HS-27A (cell line): ENCODE results near the gene ARL5A.
"Not testable (repeated sequence)": the region's sequence is repeated elsewhere in the genome, so short reads cannot be mapped to it uniquely, and the experiment has no call there.

ENCODE experiments used
- DNase-seq: peaks from one replicate; pipeline ENCODE4 v3.0.0-alpha.2; 2012; ENCODE audit warnings: low read depth, missing footprints

Gene ARL5A

DNA sequence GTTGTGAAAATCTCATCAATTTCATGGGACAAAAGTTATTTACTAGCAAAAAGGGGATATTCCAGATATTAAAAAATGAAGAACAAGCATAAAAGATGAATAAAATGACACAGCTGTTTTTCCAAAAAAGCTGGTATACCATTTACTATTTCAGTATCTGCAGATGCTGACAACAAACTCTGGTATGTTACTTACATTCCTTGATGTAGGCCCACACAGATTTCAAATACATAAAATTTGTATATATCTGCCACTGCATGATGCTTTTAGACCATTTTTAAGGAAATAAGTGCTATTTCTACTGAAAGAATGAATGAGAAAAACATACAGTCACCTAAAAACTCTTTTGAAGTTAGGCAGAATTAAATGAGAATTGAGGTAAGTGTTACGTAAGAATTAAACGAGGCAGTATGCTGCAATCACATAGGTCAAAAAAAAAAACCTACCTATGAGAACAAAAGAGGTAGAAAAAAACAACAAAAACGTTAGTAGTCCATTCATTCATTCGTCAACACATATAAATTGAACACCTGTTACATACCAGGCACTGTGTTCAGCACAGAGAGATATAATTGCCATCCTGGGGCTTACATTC, 32.5 kb downstream of the ARL5A start:
- no peak for DNase-seq

DNA sequence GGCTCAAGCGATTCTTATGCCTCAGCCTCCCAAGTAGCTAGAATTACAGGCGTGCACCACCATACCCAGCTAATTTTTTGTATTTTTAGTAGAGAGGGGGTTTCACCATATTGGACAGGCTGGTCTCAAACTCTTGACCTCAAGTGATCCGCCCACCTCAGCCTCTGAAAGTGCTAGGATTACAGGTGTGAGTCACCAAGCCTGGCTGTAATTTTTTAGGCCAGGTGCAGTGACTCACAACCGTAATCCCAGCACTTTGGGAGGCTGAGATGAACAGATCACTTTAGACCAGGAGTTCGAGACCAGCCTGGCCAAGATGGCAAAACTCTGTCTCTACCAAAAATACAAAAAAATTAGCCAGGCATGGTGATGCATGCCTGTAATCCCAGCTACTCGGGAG, 33.8 kb downstream of the ARL5A start:
- not testable (repeated sequence) for DNase-seq

GRCh38 chr2:151793123-151793522, 35.1 kb downstream of the ARL5A start:
- no peak for DNase-seq

DNA sequence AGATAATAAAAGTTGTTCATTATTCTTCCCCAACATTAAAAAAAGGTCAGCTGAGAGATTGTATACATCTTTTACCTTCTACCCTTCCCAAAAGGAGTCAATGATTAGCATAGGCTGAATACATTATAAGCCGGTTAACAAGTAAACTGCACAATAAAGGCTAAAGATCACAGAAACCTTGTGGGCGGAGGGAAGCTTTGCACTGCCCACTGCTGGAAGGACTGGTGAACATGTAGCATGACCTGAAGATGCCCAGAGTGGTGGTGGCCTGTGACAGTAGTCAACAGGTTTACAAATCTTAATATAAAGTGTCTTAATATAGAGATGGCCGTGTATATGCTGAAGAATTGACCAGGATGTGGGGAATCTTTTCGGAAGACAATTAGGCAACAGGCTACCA, 35.6 kb downstream of the ARL5A start:
- no peak for DNase-seq

- DNase-seq, result no peak
Observed at GRCh38 chr2:151791545-151791944, 36.7 kb downstream of the ARL5A start.

- DNase-seq, result no peak
Observed at GRCh38 chr2:151790689-151791088, 37.5 kb downstream of the ARL5A start.

GRCh38 chr2:151789055-151789834, 39.0 kb downstream of the ARL5A start:
- DNase-seq, result no peak

DNA sequence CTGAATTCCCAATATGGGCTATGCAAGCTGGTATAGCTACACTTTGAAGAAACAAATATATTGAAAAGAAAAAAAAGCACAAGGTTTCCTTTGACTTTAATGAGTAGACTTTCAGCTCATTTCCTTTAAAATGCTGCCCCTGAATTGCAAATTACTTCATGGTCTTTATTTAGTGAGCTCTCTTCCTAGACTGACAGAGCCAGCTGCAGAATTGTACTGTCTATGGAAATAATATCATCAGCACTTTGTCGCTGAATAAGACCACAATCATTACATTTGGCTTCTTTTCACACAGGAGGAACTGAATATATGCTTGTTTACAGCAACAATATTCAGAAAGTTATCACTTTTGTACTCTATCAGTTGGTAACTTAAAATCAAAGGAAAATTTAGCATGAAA, 41.7 kb downstream of the ARL5A start:
- no peak for DNase-seq

DNA sequence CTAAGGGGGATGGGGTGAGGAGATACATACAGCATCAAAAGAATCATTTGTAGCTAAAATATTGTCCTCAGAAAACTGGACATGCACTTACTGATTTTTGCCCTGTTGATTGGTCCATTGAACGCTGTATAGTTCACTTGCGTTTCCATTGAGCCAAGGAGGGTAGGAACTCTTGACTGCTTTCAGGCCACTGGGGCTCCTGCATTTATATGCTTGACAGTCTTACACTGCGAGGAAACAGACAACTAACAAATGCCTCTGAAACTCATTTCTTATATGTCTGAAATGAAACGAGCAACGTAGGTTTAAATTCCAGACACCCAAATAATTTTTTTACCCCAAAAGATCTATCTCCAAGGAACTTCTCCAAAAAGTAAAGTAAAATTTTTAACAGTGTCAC, 42.1 kb downstream of the ARL5A start:
- no peak for DNase-seq

DNA sequence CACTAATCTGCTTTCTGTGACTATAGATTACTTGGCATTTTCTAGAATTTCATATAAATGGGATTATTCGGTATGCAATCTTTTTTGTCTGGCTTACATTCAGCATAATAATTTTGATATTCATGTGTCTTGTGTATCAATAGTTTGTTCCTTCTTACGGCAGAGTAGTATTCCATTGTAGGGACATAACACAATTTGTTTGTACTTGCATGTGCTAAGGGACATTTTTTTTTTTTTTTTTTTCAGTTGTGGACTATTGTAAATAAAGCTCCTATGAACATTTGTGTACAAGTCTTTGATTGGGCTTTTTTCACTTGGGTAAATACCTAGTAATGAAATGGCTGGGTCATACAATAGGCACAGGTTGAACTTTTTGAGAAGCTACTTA, 45.1 kb downstream of the ARL5A start:
- no peak for DNase-seq

DNA sequence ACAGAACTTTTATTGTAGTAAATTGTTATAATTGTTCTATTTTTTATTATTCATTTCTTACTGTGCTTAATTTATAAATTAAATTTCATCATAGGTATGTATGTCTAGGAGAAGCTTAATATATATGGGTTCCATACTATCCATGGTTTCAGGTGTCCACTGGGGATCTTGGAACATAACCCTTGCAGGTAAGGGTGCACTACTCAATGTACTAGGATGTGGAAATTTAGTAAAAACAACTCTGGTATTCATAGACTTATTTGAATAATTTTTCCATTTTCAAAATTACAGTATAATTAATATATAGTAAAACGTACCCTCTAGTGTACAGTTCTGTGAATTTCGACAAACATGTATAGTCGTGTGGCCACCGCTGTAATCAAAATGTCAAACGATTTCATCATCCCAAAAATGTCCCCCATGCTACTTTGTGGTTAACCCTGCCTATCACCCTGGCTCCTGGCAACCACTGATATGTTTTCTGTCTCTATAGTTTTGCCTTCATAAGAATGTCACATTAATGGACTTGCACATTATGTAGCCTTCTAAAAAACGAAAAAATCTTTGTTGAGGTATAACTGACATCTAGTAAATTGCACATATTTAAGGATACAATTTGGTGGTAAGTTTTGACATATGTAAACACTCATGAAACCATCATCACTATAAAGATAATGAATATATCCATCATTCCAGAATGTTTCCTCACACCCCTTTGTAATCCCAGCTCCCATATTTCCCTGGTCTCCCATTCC, 45.7 kb downstream of the ARL5A start:
- no peak for DNase-seq

DNA sequence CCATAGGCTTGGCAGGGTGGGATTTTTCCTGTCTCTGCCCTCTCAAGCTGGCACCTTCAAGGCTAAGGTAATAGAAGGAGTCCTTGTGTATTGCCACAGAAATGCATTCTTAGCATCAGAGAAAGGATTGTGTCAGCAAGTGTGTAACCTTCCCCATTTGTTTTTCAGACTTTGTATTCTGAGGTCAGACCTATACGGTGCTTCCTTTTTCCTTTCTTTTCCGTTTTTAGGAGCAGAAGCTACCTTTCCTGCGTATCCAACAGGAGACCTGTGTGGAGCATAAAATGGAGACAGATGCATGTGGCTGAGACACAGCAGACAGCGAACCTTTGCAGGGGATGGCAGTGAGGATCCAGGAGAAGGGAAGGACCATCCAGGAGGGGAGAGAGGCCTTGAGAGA, 46.6 kb downstream of the ARL5A start:
- no peak for DNase-seq

DNA sequence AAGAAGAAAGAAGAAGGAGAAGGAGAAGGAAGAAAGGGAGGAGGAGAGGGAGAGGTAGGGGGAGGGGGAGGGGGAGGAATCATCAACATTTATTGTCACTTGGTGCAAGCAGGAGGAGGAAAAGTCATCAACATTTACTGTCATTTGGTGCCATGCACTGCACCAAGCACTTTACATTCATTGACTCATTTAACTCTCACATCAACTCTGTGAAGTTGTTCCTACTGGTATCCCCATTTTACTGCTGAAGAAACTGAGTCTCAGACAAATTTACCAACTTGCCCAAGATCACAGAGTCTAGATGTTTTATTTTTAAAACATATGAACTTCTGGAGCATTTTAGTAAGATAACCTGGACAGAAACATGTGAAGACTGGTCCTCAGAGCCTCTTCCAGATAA, 47.3 kb downstream of the ARL5A start:
- no peak for DNase-seq

DNA sequence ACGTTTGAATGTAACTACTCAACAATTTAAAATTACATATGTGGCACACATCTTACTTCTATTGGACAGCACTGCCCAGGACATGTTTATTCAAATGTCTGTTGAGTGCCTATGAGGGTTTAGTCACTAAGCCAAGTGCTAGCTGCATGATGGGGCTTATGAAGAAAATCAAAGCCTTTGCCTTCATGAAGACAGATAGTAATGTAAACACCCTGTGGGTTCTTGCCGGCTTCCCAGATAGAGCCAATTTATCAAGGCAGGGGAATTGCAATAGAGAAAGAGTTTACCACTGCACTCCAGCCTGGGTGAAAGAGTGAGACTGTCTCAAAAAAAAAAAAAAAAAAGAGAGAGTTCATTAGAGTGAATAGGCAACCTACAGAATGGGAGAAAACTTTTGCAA, 50.3 kb downstream of the ARL5A start:
- no peak for DNase-seq

- DNase-seq, result no peak
Observed at GRCh38 chr2:151777487-151777886, 50.7 kb downstream of the ARL5A start.

DNA sequence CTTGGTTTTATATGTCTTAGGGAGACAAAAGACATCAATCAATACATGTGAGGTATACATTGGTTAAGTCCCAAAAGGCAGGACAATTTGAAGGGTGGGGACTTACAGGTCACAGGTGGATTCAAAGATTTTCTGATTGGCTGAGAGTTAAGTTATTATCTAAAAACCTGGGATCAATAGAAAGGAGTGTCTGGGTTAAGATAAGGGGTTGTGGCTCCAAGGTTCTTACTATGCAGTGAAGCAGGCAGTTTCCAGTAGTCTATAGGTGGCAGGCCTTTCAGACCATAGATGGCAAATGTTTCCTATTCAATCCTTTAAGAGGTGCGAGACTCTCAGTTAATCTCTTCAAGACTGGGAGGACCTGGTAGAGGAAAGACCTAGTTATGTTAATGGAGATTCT, 51.9 kb downstream of the ARL5A start:
- DNase-seq, result no peak

DNA sequence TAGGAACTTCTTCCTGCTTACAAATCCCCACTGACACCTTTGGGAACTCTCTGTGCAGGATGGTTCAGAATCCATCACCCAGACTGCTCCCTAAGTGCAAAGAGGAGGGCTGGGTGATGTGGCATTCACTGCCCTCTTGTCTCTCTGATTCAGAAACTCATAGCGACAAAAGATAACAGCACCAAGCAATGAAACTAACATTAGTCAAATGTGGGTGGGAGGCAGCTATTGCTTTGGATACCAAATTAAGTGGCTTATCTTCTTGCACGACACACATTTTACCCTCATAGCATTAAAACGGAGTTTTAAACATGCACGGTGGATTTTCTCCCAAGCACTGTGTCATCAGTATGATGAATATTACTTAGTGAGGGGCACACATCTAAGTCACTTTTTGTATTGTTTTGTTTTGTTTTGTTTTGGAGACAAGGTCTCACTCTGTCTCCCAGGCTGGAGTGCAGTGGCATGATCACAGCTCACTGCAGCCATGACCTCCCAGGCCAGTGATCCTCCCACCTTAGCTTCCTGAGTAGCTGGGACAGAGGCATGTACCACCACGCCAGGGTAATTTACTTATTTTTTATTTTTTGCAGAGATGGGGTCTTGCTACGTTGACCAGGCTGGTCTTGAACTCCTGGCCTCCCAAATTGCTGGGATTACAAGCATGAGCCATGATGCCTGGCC, 53.0 kb downstream of the ARL5A start:
- no peak for DNase-seq

GRCh38 chr2:151774506-151774905, 53.7 kb downstream of the ARL5A start:
- DNase-seq, result peak; percentile 12

DNA sequence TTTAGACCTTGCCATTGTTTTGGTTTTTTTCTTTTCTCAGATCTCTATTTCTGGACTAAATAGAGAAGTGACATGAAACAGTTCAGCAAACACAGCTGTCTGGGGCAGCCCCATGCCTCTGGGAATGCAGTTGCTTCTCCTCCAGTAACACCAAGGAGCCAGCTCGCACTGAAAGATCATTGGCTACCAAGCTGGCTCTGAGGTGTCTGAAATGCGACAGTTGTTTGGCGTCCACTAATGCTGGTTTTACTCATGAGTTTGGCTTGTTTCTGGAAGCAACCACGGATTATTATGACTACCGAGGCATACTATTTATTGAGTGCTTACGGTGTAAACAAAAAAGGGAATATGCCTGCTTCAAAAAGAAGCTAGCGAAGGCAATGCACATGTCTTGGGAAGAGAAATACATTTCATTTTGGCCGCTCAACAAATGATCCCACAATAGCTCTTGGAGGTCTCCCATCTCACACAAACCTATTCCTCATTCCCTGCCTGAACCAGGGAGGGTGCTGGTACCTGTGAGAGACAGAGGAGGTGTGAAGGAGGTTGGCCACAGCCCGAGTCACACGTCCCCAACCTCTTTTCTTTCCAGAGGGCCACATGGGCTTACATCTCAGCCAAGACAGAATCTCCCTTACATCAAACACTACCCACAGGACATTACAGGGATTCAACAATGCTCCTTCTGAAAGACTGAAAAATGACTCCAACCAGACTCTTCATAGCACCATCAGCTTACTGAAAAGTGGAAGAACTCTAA, 56.4 kb downstream of the ARL5A start:
- no peak for DNase-seq

DNA sequence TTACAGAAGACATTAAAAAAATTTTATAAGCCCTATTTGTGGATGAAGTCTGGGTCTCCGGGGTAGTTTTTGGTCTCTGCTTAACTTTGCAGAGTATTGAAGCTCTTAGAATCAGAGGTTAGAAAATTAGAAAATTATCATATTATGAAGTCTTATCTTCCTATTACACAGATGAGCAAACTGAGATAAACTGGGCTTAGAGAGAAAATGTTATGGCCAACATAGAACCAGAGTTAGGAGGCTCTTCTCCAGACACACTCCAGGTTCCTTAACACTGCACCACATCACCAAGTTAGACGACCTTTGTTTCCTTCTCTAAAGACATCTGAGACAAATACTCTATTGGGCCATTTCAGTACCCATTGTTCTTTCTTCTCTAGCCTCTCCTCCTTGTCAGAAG, 57.2 kb downstream of the ARL5A start:
- no peak for DNase-seq

DNA sequence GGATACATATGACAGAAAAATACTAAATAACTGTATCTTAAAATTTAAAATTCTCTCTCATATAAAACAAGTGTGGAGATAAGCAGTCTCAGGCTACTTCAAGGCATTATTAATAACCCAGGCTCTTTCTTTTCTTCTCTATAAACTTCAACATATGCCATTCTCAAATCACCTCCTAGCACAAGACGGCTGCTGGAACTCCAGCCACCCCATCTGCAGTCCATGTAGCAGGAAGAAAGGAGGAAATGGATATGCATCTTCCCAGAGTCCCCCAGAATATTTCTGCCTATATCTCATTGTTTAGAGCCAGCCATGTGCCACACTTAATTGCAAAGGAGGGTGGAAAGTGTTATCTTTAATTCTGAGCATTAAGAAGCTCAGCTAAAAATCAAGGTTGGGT, 58.6 kb downstream of the ARL5A start:
- no peak for DNase-seq

DNA sequence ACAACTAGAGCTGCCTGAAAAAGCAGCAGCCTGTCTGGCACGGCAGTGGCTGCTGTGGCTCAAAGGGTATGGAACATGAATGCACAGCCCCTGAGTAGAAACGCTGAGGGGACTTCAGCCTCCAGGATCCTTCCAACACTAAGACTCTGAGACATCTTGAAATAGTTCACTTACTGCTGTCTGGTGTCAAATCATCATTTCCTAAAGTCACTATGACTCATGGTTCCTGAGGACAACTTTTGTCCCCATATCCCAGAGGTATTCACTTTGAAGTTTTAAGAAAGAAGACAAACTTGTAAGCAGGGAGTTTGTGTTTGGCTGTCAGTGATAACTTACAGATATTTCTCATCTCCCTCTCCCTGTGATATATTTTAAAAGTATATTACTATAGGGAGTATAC, 60.7 kb downstream of the ARL5A start:
- DNase-seq, result no peak
